OCI-LY7 (cell line): ENCODE data around the gene GALNT10. TPM values are rescaled to one million over a fixed set of nuclear protein-coding genes. Genes with fewer than 3 reads are reported as not detected.

Source experiments
- BruUV-seq: library from RNA; stranded (reverse); fragments of 400-500 nt; replicated peaks from 2 replicates; lab custom pipeline; 2021; lab: Mats Ljungman, UMichigan
- CTCF ChIA-PET: fragments of 300-600 bp; sonication (Branson Sonifier 250); formaldehyde crosslinking; loops from one replicate; lab custom pipeline; 2022; ENCODE audit warnings: antibody characterized with exemption; ENCODE audit not compliant: unreplicated experiment; lab: Charles Lee
- POLR2A ChIA-PET: fragments of 300-600 bp; sonication (Branson Sonifier 250); formaldehyde crosslinking; loops from one replicate; lab custom pipeline; 2022; ENCODE audit warnings: antibody characterized with exemption; lab: Charles Lee
- DNase-seq: peaks from one replicate; pipeline ENCODE4 v3.0.0-alpha.2; 2015; ENCODE audit warnings: low spot score
- H2AFZ ChIP-seq: fragments of 200-600 bp; sonication (generic), shearing (Covaris generic); 2 replicates; pipeline ENCODE4 v1.6.1; 2014; ENCODE audit warnings: mild to moderate bottlenecking, antibody characterized with exemption, low read length, moderate library complexity
- H3K27ac ChIP-seq: fragments of 200-600 bp; sonication (generic); 2 replicates; pipeline ENCODE4 v1.5.1; 2014; ENCODE audit warnings: mixed run types, low read depth, mild to moderate bottlenecking, moderate library complexity, low read length, inconsistent platforms; ENCODE audit not compliant: poor library complexity, severe bottlenecking
- H3K36me3 ChIP-seq: fragments of 200-600 bp; sonication (generic); 2 replicates; pipeline ENCODE4 v1.6.1; 2014; ENCODE audit warnings: mild to moderate bottlenecking, antibody characterized with exemption, low read length, moderate library complexity, mixed read lengths; ENCODE audit not compliant: insufficient read depth
- H3K4me1 ChIP-seq: fragments of 200-600 bp; sonication (generic); 2 replicates; pipeline ENCODE4 v1.5.1; 2014; ENCODE audit warnings: mild to moderate bottlenecking, low read length; ENCODE audit not compliant: insufficient read depth, poor library complexity, severe bottlenecking
- H3K4me2 ChIP-seq: fragments of 200-600 bp; sonication (generic); 2 replicates; pipeline ENCODE4 v1.6.1; 2014; ENCODE audit warnings: mild to moderate bottlenecking, low read length
- H3K4me3 ChIP-seq: fragments of 200-600 bp; sonication (generic); 2 replicates; pipeline ENCODE4 v1.5.1; 2014; ENCODE audit warnings: mild to moderate bottlenecking, low read depth, low read length; ENCODE audit not compliant: poor library complexity, severe bottlenecking
- H3K79me2 ChIP-seq: fragments of 200-600 bp; sonication (generic); 2 replicates; pipeline ENCODE4 v1.6.1; 2016; ENCODE audit warnings: low read depth, mild to moderate bottlenecking, low read length, moderate library complexity, mixed read lengths; ENCODE audit not compliant: insufficient read depth
- H3K9me2 ChIP-seq: fragments of 200-600 bp; sonication (generic); 2 replicates; pipeline ENCODE4 v1.6.1; 2016; ENCODE audit warnings: mild to moderate bottlenecking, low read length, mixed read lengths; ENCODE audit not compliant: insufficient read depth
- H3K9me3 ChIP-seq: fragments of 200-600 bp; sonication (generic); 2 replicates; pipeline ENCODE4 v1.6.1; 2014; ENCODE audit warnings: mild to moderate bottlenecking, mixed run types, low read length, mixed read lengths
- H4K20me1 ChIP-seq: fragments of 200-600 bp; sonication (generic); 2 replicates; pipeline ENCODE4 v1.6.1; 2014; ENCODE audit warnings: mild to moderate bottlenecking, antibody characterized with exemption, low read length, moderate library complexity, mixed read lengths; ENCODE audit not compliant: insufficient read depth
- CTCF ChIP-seq: fragments of 200-600 bp; sonication (generic); conservative IDR thresholded peaks from 2 replicates; pipeline ENCODE4 v1.5.1; 2014; ENCODE audit warnings: mild to moderate bottlenecking, antibody characterized with exemption, low read length, moderate library complexity, mixed read lengths
- EZH2phosphoT487 ChIP-seq: fragments of 200-600 bp; sonication (generic); IDR thresholded peaks from 2 replicates; pipeline ENCODE4 v1.6.1; 2018; ENCODE audit warnings: low read depth, borderline replicate concordance, mild to moderate bottlenecking, mixed run types, antibody characterized with exemption, low read length, moderate library complexity, mixed read lengths
- intact Hi-C: fragments of 100-400 bp; cut with micrococcal nuclease; formaldehyde crosslinking; loops from one replicate; pipeline ENCODE4 v1.10.0; 2022; ENCODE audit not compliant: unreplicated experiment
- total RNA-seq, 2 experiments: library from RNA; depleted of rRNA in 1 of 2; stranded (reverse); fragments of >200 nt in 1 of 2; shearing (Covaris generic) in 1 of 2; gene quantifications; 2 replicates each; pipeline ENCODE4 v1.2.3, GENCODE V29; 2014 to 2022

Gene GALNT10
- total RNA-seq, 2 experiments from 2014 or later, result 7.3 to 20.6 TPM

GRCh38 chr5:154330097-154330667 is 139.6 kb downstream of the GALNT10 start:
- Histone ChIP-seq H3K4me2 (no peak overlapping the region), H3K79me2 (no peaks in the 10 kb centered on the region), H3K4me1 (no peaks in the 10 kb centered on the region), H3K4me3 (no peak overlapping the region), H3K9me3 (no peaks in the 10 kb centered on the region), H3K27ac (no peak overlapping the region), H3K36me3 (no peaks in the 10 kb centered on the region), H3K9me2 (no peaks in the 10 kb centered on the region), H4K20me1 (no peaks in the 10 kb centered on the region), H2AFZ (no peak overlapping the region)
- intact Hi-C loops, result no loop called here
- no TSS peak for BruUV-seq
- ChIA-PET CTCF (no interaction called here), POLR2A (no interaction called here)
- TF ChIP-seq CTCF (no peak), EZH2phosphoT487 (no peak)
- no peak for DNase-seq

DNA sequence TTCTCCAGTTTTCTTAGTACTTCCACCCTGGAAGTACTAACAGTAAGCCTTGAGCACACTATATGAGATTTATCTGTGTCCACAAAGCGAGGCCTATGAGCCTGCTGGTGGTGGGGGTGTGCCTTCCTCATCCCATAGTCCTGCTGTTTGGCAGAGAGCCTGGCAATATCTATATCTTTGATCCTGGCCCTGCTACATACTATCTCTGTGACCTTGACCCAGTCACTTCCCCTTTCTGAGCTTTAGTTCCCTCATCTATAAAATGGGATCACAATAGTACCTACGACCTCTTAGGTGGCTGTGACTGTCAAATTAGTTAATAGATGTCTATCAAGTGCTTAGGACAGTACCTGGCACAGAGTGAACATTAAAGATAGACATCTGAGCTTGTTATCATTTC is 140.7 kb downstream of the GALNT10 start:
- CTCF ChIA-PET, result no interaction called here

More for the DNA sequence above, 140.7 kb downstream of the GALNT10 start:
- intact Hi-C loops, result no loop called here
- H3K9me2 ChIP-seq, result no peaks in the 10 kb centered on the region
- POLR2A ChIA-PET, result interaction anchor here (0.6 kb wide), 1 partner anchor 84 kb away, joined by 3 read pairs; no protein-coding TSS in a partner anchor
- TF ChIP-seq CTCF (no peak), EZH2phosphoT487 (no peak)
- H3K36me3 ChIP-seq, result no peaks in the 10 kb centered on the region
- no TSS peak for BruUV-seq
- H3K4me1 ChIP-seq, result no peaks in the 10 kb centered on the region
- H3K27ac ChIP-seq, result no peak overlapping the region
- no peaks in the 10 kb centered on the region for H4K20me1 ChIP-seq
- H2AFZ ChIP-seq, result no peak overlapping the region
- DNase-seq, result no peak
- no peaks in the 10 kb centered on the region for H3K79me2 ChIP-seq
- H3K4me2 ChIP-seq, result no peak overlapping the region
- no peaks in the 10 kb centered on the region for H3K9me3 ChIP-seq
- no peak overlapping the region for H3K4me3 ChIP-seq
